Endothelial cell of umbilical vein (primary cell): Measurements from ENCODE around the gene IRF8. TPM values are rescaled to one million over a fixed set of nuclear protein-coding genes. Genes with fewer than 3 reads are reported as not detected.

Source experiments
- BruUV-seq: library from RNA; stranded (reverse); fragments of 400-500 nt; replicated peaks from 2 replicates; lab custom pipeline; 2021; lab: Mats Ljungman, UMichigan
- CTCF ChIA-PET: fragments of 300-600, 350-600 bp; sonication (Branson Sonifier 250); formaldehyde crosslinking; loops from one replicate; lab custom pipeline; 2021; ENCODE audit warnings: antibody characterized with exemption, inconsistent platforms; lab: Charles Lee
- POLR2A ChIA-PET: fragments of 300-600, 350-600 bp; sonication (Branson Sonifier 250); formaldehyde crosslinking; loops from one replicate; lab custom pipeline; 2021; ENCODE audit warnings: antibody characterized with exemption, inconsistent platforms; lab: Charles Lee
- DNase-seq: peaks from one replicate; pipeline ENCODE4 v3.0.0-alpha.2; 2011; ENCODE audit warnings: low read depth, low spot score
- FAIRE-seq: peaks from 2 replicates; lab custom pipeline; 2011; peaks lifted over from hg19 to GRCh38; lab: Jason Lieb, UNC
- H2AFZ ChIP-seq: 2 replicates; pipeline ENCODE4 v1.6.0; 2012; ENCODE audit warnings: low read depth, low read length, control low read depth, inconsistent platforms
- H3K27ac ChIP-seq: 2 replicates; pipeline ENCODE4 v1.5.1; 2011; ENCODE audit warnings: low read depth, mild to moderate bottlenecking, control low read depth, low read length, moderate library complexity; ENCODE audit not compliant: insufficient read depth
- H3K27me3 ChIP-seq, 2 experiments: 2 replicates each; pipeline versions ENCODE4 v1.6.0 to v1.6.1; 2011; ENCODE audit warnings: low read length in 2 of 2, mixed read lengths in 1 of 2; ENCODE audit not compliant: control insufficient read depth in 2 of 2, insufficient read depth in 2 of 2
- H3K36me3 ChIP-seq, 2 experiments: 2 replicates in 1 of 2; 3 replicates in 1 of 2; pipeline ENCODE4 v1.5.1; 2011; ENCODE audit warnings: low read length in 2 of 2, mild to moderate bottlenecking in 1 of 2, moderate library complexity in 1 of 2; ENCODE audit not compliant: control insufficient read depth in 2 of 2, insufficient read depth in 2 of 2; ENCODE audit errors: extremely low read depth in 1 of 2
- H3K4me1 ChIP-seq: 3 replicates; pipeline ENCODE4 v1.5.1; 2011; ENCODE audit warnings: mild to moderate bottlenecking, low read length; ENCODE audit not compliant: control insufficient read depth, insufficient read depth; ENCODE audit errors: extremely low read depth
- H3K4me2 ChIP-seq: 2 replicates; pipeline ENCODE4 v1.6.1; 2011; ENCODE audit warnings: low read length, control low read depth, mixed read lengths; ENCODE audit not compliant: insufficient read depth
- H3K4me3 ChIP-seq, 3 experiments: fragments of 200-600 bp in 1 of 3; sonication (generic), shearing (Covaris generic) in 1 of 3; replicated peaks in 1 of 3; 2 replicates each; pipeline ENCODE4 v1.5.1; 2011 to 2016; ENCODE audit warnings: control low read depth in 3 of 3, low read length in 3 of 3, mild to moderate bottlenecking in 2 of 3, inconsistent platforms in 1 of 3, low read depth in 1 of 3, moderate library complexity in 1 of 3; ENCODE audit not compliant: insufficient read depth in 1 of 3
- H3K79me2 ChIP-seq: 2 replicates; pipeline ENCODE4 v1.6.0; 2012; ENCODE audit warnings: low read length, inconsistent platforms; ENCODE audit not compliant: control insufficient read depth, insufficient read depth
- H3K9ac ChIP-seq: replicated peaks from 2 replicates; pipeline ENCODE3; 2011; ENCODE audit warnings: low read length, control low read depth; ENCODE audit not compliant: insufficient read depth; ENCODE audit errors: extremely low read depth
- H3K9me1 ChIP-seq: replicated peaks from 3 replicates; pipeline ENCODE4 v1.6.0; 2011; ENCODE audit warnings: mild to moderate bottlenecking, low read length; ENCODE audit not compliant: control insufficient read depth, insufficient read depth; ENCODE audit errors: extremely low read depth
- H3K9me3 ChIP-seq: replicated peaks from 2 replicates; pipeline ENCODE4 v1.5.1; 2012; ENCODE audit warnings: low read length, inconsistent platforms; ENCODE audit not compliant: control insufficient read depth, insufficient read depth
- H4K20me1 ChIP-seq: replicated peaks from 2 replicates; pipeline ENCODE3; 2011; ENCODE audit warnings: mild to moderate bottlenecking, low read length; ENCODE audit not compliant: control insufficient read depth, insufficient read depth; ENCODE audit errors: extremely low read depth
- EZH2 ChIP-seq: IDR thresholded peaks from 2 replicates; pipeline ENCODE4 v1.6.1; 2012; ENCODE audit warnings: borderline replicate concordance, low read depth, mild to moderate bottlenecking, moderate library complexity, low read length, inconsistent platforms; ENCODE audit not compliant: severe bottlenecking
- FOS ChIP-seq: IDR thresholded peaks from 2 replicates; pipeline ENCODE4 v1.6.1; 2011; ENCODE audit warnings: mild to moderate bottlenecking, low read length, moderate library complexity, borderline replicate concordance; ENCODE audit not compliant: insufficient read depth
- GATA2 ChIP-seq: IDR thresholded peaks from 2 replicates; pipeline ENCODE4 v1.7.0; 2011; ENCODE audit warnings: low read depth, mild to moderate bottlenecking, moderate library complexity, mixed read lengths, low read length; ENCODE audit not compliant: insufficient read length, insufficient read depth
- JUN ChIP-seq: IDR thresholded peaks from 2 replicates; pipeline ENCODE4 v1.6.1; 2011; ENCODE audit warnings: borderline replicate concordance, low read depth; ENCODE audit not compliant: insufficient read length, insufficient read depth
- MYC ChIP-seq: IDR thresholded peaks from one replicate; pipeline ENCODE4 v1.6.1; 2011; ENCODE audit warnings: mild to moderate bottlenecking, low read depth, low read length
- POLR2A ChIP-seq: IDR thresholded peaks from 2 replicates; pipeline ENCODE4 v1.6.1; 2012; ENCODE audit warnings: low read depth, mild to moderate bottlenecking, control low read depth, low read length
- POLR2AphosphoS5 ChIP-seq: IDR thresholded peaks from 2 replicates; pipeline ENCODE4 v1.6.1; 2012; ENCODE audit warnings: low read depth, mild to moderate bottlenecking, control low read depth, low read length, moderate library complexity; ENCODE audit not compliant: insufficient read depth
- dilution Hi-C: fragments of 300-500 bp; cut with MboI; formaldehyde crosslinking; loops from one replicate; pipeline ENCODE4 v1.15.0; 2019; ENCODE audit warnings: low sequenced_read_pairs; ENCODE audit not compliant: extremely low pct_ligation_motif_present
- intact Hi-C: fragments of 100-400 bp; cut with micrococcal nuclease; formaldehyde crosslinking; loops from one replicate; pipeline ENCODE4 v1.10.0; 2022
- polyA plus RNA-seq, 4 experiments: library from polyadenylated mRNA; depleted of rRNA in 3 of 4; stranded (reverse) in 3 of 4; unstranded in 1 of 4; fragments of >200 nt; gene quantifications; 2 replicates each; pipeline versions ENCODE4 v1.2.1 to v1.2.3, GENCODE V29; 2011 to 2012; ENCODE audit warnings: missing spikeins in 1 of 4
- total RNA-seq: library from RNA; stranded (reverse); gene quantifications from 2 replicates; pipeline ENCODE4 v1.2.3, GENCODE V29; 2021
- TF ChIP-seq, protein P1 (sequence below): IDR thresholded peaks from 2 replicates; pipeline ENCODE4 v1.6.1; 2011; ENCODE audit not compliant: insufficient read depth, insufficient read length
- TF ChIP-seq, protein P2 (sequence below), 2 donors: IDR thresholded peaks; 1 replicate in 1 of 2; 2 replicates in 1 of 2; pipeline ENCODE4 v1.5.1; 2011; ENCODE audit warnings: low read length in 2 of 2, mild to moderate bottlenecking in 2 of 2, moderate library complexity in 2 of 2, control low read depth in 1 of 2, inconsistent platforms in 1 of 2, low read depth in 1 of 2; ENCODE audit not compliant: insufficient read depth in 1 of 2; ENCODE audit errors: extremely low read depth in 1 of 2

Gene IRF8
- total and polyA plus RNA-seq, 2 donors (not counting 3 experiments of a cell fraction or from before 2014, with no cell fraction given) = not detected

DNA sequence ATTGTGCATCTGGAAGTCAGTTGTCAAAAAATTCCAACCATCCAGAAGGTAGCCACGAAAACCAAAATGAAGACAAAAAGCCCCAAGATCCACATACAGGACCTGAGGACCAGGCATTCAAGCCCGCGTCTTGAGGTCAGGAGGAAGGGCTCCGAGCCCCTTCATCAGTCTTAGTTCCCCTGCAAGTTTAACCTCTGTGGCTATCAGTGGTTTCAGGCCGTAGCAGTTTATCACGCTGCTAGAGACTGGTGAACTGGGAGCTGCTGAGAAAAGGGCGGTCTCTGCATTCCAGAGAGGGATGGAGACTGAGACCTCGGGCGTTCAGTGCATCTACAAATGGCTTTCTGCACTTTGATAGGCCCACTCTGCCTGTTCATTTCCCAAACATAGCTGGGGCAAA lies 70.6 kb downstream of the IRF8 start:
- no peaks in the 10 kb centered on the region for H3K9me1 ChIP-seq
- CTCF ChIA-PET = interaction anchor here (2.3 kb wide), 1 partner anchor 148 kb away, joined by 5 read pairs; no protein-coding TSS in a partner anchor

DNA sequence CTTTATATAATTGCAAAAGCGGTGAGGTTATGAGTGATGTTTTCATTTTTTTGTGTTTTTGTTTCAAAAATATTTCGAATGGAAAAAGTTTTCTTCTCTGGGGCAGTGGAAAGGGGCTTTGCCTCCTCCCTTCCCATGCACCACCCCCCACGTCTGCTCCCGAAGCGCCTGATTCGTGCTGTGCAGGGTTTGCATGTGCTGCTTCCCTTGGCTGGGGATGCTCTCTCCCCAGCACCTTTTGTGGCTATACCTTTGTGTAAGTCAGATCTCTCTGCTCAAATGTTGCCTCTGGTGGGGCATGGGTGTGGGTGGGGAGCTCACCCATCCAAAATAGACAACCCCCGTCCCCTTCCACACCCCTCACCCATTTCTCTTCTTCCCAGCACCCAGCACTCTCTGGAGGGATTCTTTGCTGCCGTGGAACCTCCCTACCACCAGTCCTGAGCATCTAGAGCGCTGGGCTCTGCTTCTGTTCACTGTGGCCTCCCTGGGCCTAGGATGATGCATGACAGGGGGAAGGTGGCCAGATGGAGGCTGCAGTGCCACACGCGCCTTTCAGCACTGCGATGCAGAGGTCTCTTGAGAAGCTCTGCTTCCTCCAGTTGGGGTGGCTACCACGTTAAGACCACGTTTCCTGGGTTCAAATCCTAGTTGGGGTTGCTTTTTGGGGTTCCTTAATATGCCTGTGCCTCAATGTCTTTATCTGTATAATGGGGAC lies 71.2 kb downstream of the IRF8 start:
- dilution Hi-C loops = no loop called here
- Histone ChIP-seq H3K9me1 (no peaks in the 10 kb centered on the region), H4K20me1 (no peaks in the 10 kb centered on the region), H3K9ac (no peak overlapping the region), H2AFZ (no peak overlapping the region), H3K4me1 (no peaks in the 10 kb centered on the region), H3K4me2 (no peak overlapping the region), H3K27me3 (peaks cover 0 to 3% of the 10 kb centered on the region in 2 experiments), H3K79me2 (no peaks in the 10 kb centered on the region), H3K36me3 (no peaks in the 10 kb centered on the region), H3K9me3 (peaks cover 2% of the 10 kb centered on the region), H3K27ac (no peak overlapping the region), H3K4me3 (no peak overlapping the region)
- intact Hi-C loops = no loop called here
- ChIA-PET POLR2A (no interaction called here), CTCF (interaction anchor here (2.3 kb wide), 1 partner anchor 149 kb away, joined by 5 read pairs; no protein-coding TSS in a partner anchor)
- TF ChIP-seq MYC = no peak
- no peak for TF ChIP-seq POLR2AphosphoS5
- TF ChIP-seq, protein P1, sequence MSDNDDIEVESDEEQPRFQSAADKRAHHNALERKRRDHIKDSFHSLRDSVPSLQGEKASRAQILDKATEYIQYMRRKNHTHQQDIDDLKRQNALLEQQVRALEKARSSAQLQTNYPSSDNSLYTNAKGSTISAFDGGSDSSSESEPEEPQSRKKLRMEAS = no peak
- TF ChIP-seq FOS = no peak
- no peak for TF ChIP-seq JUN
- no peak for TF ChIP-seq GATA2
- TF ChIP-seq, protein P2, sequence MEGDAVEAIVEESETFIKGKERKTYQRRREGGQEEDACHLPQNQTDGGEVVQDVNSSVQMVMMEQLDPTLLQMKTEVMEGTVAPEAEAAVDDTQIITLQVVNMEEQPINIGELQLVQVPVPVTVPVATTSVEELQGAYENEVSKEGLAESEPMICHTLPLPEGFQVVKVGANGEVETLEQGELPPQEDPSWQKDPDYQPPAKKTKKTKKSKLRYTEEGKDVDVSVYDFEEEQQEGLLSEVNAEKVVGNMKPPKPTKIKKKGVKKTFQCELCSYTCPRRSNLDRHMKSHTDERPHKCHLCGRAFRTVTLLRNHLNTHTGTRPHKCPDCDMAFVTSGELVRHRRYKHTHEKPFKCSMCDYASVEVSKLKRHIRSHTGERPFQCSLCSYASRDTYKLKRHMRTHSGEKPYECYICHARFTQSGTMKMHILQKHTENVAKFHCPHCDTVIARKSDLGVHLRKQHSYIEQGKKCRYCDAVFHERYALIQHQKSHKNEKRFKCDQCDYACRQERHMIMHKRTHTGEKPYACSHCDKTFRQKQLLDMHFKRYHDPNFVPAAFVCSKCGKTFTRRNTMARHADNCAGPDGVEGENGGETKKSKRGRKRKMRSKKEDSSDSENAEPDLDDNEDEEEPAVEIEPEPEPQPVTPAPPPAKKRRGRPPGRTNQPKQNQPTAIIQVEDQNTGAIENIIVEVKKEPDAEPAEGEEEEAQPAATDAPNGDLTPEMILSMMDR (IDR thresholded peaks at IDR 0.05; ENCODE audit: extremely low read depth in 1 of 2, insufficient read depth in 1 of 2, low read depth in 1 of 2, low read length in 2 of 2) = no peak
- no peak for TF ChIP-seq POLR2A
- no peak for TF ChIP-seq EZH2
- DNase-seq = no peak
- no TSS peak for BruUV-seq
- no peak for FAIRE-seq

More for the DNA sequence above, 70.6 kb downstream of the IRF8 start:
- H2AFZ ChIP-seq = no peak overlapping the region
- FAIRE-seq (no peak), DNase-seq (no peak)
- no peak overlapping the region for H3K9ac ChIP-seq
- H3K36me3 ChIP-seq = no peaks in the 10 kb centered on the region
- H3K79me2 ChIP-seq = no peaks in the 10 kb centered on the region
- H4K20me1 ChIP-seq = no peaks in the 10 kb centered on the region
- no peak overlapping the region for H3K4me3 ChIP-seq
- POLR2A ChIA-PET = no interaction called here
- H3K9me3 ChIP-seq = peaks cover 2% of the 10 kb centered on the region
- H3K4me2 ChIP-seq = no peak overlapping the region
- no peak overlapping the region for H3K27ac ChIP-seq
- no peaks in the 10 kb centered on the region for H3K4me1 ChIP-seq
- dilution Hi-C loops = no loop called here
- TF ChIP-seq, protein P1 = no peak
- TF ChIP-seq POLR2AphosphoS5 = no peak
- TF ChIP-seq JUN = no peak
- TF ChIP-seq GATA2 = no peak
- H3K27me3 ChIP-seq = peaks cover 0 to 3% of the 10 kb centered on the region in 2 experiments
- intact Hi-C loops = no loop called here
- no TSS peak for BruUV-seq
